ENCODE data around the gene AMMECR1.
"Not testable (repeated sequence)": the region's sequence is repeated elsewhere in the genome, so short reads cannot be mapped to it uniquely, and the experiment has no call there.

AMMECR1 gene

GRCh38 chrX:110229497-110230111 is 88.3 kb downstream of the AMMECR1 start:
- in situ Hi-C loops (cut with HindIII; ENCODE audit: low sequenced_read_pairs); DNase-seq (ENCODE audit: low read depth, low spot score); H3K4me3 ChIP-seq (ENCODE audit: low read depth, low read length): not testable (repeated sequence)

- TF ChIP-seq CTCF (IDR thresholded peaks at IDR 0.05; ENCODE audit: low read depth, low read length): no peak
- in situ Hi-C loops (cut with HindIII; ENCODE audit: low sequenced_read_pairs): no loop called here
- DNase-seq (ENCODE audit: low read depth, low spot score): no peak
- H3K4me3 ChIP-seq (ENCODE audit: low read depth, low read length): no peak overlapping the region
Observed at GRCh38 chrX:110228453-110228852, 89.4 kb downstream of the AMMECR1 start.

- no peak for DNase-seq (ENCODE audit: low read depth, low spot score)
- TF ChIP-seq CTCF (IDR thresholded peaks at IDR 0.05; ENCODE audit: low read depth, low read length): no peak
- no peak overlapping the region for H3K4me3 ChIP-seq (ENCODE audit: low read depth, low read length)
- in situ Hi-C loops (cut with HindIII; ENCODE audit: low sequenced_read_pairs): no loop called here
Observed at GRCh38 chrX:110226931-110227330, 91.0 kb downstream of the AMMECR1 start.

- no peak for DNase-seq (ENCODE audit: low read depth, low spot score)
- no peak overlapping the region for H3K4me3 ChIP-seq (ENCODE audit: low read depth, low read length)
- in situ Hi-C loops (cut with HindIII; ENCODE audit: low sequenced_read_pairs): no loop called here
- no peak for TF ChIP-seq CTCF (IDR thresholded peaks at IDR 0.05; ENCODE audit: low read depth, low read length)
Observed at GRCh38 chrX:110224926-110225617, 92.8 kb downstream of the AMMECR1 start.

GRCh38 chrX:110222497-110223257 is 95.2 kb downstream of the AMMECR1 start:
- no peak overlapping the region for H3K4me3 ChIP-seq (ENCODE audit: low read depth, low read length)

GRCh38 chrX:110219920-110220319 is 98.0 kb downstream of the AMMECR1 start:
- peak; percentile 27 for DNase-seq (ENCODE audit: low read depth, low spot score)
- H3K4me3 ChIP-seq (ENCODE audit: low read depth, low read length): no peak overlapping the region
- no peak for TF ChIP-seq CTCF (IDR thresholded peaks at IDR 0.05; ENCODE audit: low read depth, low read length)
- in situ Hi-C loops (cut with HindIII; ENCODE audit: low sequenced_read_pairs): no loop called here

More at GRCh38 chrX:110222497-110223257, 95.2 kb downstream of the AMMECR1 start:
- in situ Hi-C loops (cut with HindIII; ENCODE audit: low sequenced_read_pairs): no loop called here
- no peak for DNase-seq (ENCODE audit: low read depth, low spot score)
- TF ChIP-seq CTCF (IDR thresholded peaks at IDR 0.05; ENCODE audit: low read depth, low read length): no peak

- H3K4me3 ChIP-seq (ENCODE audit: low read depth, low read length): no peak overlapping the region
- peak; percentile 27 for DNase-seq (ENCODE audit: low read depth, low spot score)
- TF ChIP-seq CTCF (IDR thresholded peaks at IDR 0.05; ENCODE audit: low read depth, low read length): no peak
- in situ Hi-C loops (cut with HindIII; ENCODE audit: low sequenced_read_pairs): no loop called here
Observed at GRCh38 chrX:110218591-110218990, 99.3 kb downstream of the AMMECR1 start.
